Measurements from ENCODE around the gene PARD3. TPM values are rescaled to one million over a fixed set of nuclear protein-coding genes. Genes with fewer than 3 reads are reported as not detected.

Gene PARD3
- total RNA-seq, 1 donor from 2014 or later, result 25.3 TPM

- ATAC-seq (no peak), DNase-seq (no peak)
- intact Hi-C loops (cut with micrococcal nuclease), result no loop called here
These were observed 133.2 kb downstream of the PARD3 start for GRCh38 chr10:34681933-34682332.

DNA sequence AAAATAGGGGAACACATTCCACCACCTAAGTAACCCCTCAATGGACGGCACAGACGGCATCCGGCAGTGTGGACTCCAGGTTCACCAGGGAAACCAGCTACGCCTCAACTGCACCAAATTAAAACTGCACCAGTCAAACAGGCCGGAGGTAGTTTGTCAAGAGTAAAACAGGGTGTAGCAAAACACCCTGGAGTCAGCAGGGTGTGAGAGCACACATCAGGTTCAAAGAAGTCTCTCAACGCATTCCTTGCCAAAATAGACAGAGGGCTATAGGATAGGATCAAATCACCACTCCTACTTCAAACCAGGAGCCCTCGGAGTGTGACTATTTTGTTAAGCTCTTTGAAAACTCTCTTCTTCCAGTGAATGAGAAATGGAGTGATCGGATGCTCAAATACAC is 135.9 kb downstream of the PARD3 start:
- no peak for ATAC-seq
- intact Hi-C loops (cut with micrococcal nuclease), result loop anchor here (10.0 kb wide), 2 partner anchors 136 to 286 kb away; partner anchors contain the start of gene PARD3

GRCh38 chr10:34677591-34677990 is 137.5 kb downstream of the PARD3 start:
- intact Hi-C loops (cut with micrococcal nuclease), result loop anchor here (10.0 kb wide), 2 partner anchors 137 to 287 kb away; partner anchors contain the start of gene PARD3
- ATAC-seq (no peak), DNase-seq (no peak)

More for the DNA sequence above, 135.9 kb downstream of the PARD3 start:
- no peak for DNase-seq

- no peak for DNase-seq
- intact Hi-C loops (cut with micrococcal nuclease), result loop anchor here (10.0 kb wide), 2 partner anchors 138 to 288 kb away; partner anchors contain the start of gene PARD3
- no peak for ATAC-seq
These were observed 138.0 kb downstream of the PARD3 start for GRCh38 chr10:34677132-34677531.

DNA sequence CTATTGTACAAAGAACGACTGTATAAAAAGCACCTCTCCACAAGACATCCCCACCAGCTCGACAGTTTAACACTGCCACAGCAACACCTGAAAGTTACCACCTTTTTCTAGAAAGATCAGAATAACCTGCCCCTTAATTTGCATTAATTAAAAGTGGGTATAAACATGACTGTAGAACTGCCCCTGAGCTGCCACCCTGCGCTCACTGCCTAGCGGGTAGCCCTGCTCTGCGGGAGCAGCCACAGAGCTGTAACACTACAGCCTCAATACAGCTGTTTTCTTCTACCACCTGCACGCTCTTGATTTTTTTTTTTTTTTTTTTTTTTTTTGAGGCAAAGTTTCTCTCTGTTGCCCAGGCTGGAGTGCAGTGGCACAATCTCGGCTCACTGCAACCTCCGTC is 140.9 kb downstream of the PARD3 start:
- ATAC-seq (no peak), DNase-seq (no peak)
- intact Hi-C loops (cut with micrococcal nuclease), result loop anchor here (10.0 kb wide), 2 partner anchors 141 to 291 kb away; partner anchors contain the start of gene PARD3

DNA sequence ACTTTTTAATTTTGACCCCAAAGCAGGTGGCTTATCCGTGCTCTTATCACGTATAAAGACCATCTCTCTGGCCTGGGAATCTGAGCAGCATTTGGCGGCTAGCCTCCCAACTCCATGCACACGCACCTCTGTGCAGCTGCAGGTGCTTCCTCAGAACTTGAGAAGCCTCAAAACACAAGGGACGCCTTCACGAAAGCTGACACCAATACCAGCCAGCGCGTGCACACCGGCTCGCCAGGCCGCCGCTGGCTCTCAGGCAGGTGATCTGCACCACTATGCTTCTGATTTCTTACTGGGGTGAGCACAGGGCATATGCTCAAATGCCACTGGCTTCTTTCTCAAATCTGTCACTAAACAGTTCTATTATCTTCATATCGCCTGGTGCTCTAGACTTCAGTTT is 145.0 kb downstream of the PARD3 start:
- no peak for ATAC-seq
- intact Hi-C loops (cut with micrococcal nuclease), result loop anchor here (10.0 kb wide), 2 partner anchors 145 to 295 kb away; partner anchors contain the start of gene PARD3
- DNase-seq, result no peak

DNA sequence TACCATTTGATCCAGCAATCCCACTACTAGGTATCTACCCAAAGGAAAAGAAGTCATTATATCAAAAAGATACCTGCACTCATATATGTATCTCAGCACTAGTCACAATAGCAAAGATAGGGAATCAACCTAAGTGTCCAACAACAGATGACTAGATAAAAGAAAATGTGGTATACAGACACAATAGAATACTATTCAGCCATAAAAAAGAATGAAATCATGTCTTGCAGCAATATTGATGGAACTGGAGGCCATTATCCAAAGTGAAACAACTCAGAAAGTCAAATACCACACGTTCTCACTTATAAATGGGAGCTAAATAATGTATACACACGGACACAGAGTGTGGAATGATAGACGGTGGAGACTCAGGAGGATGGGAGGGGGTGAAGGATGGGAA is 146.0 kb downstream of the PARD3 start:
- intact Hi-C loops (cut with micrococcal nuclease), result no loop called here
- DNase-seq (no peak), ATAC-seq (no peak)

DNA sequence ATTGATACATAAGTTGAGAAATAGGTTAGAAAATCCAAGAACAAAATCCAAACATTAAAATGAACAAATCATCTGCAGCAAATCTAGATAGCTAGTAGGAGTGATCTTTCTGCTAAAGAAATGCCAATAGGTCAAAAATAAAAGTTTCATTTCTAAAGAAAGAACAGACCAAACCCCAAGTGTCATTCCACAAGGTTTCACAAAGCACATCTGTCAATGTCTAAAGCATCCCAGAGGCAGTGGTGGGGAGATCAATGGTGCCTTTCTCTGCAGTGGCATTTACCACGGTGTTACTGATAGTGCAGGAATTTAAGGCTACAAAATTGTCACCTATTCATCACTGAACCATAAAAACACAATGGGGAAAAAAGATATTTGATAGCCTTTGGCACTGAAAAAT is 147.9 kb downstream of the PARD3 start:
- ATAC-seq (no peak), DNase-seq (no peak)
- intact Hi-C loops (cut with micrococcal nuclease), result no loop called here

DNA sequence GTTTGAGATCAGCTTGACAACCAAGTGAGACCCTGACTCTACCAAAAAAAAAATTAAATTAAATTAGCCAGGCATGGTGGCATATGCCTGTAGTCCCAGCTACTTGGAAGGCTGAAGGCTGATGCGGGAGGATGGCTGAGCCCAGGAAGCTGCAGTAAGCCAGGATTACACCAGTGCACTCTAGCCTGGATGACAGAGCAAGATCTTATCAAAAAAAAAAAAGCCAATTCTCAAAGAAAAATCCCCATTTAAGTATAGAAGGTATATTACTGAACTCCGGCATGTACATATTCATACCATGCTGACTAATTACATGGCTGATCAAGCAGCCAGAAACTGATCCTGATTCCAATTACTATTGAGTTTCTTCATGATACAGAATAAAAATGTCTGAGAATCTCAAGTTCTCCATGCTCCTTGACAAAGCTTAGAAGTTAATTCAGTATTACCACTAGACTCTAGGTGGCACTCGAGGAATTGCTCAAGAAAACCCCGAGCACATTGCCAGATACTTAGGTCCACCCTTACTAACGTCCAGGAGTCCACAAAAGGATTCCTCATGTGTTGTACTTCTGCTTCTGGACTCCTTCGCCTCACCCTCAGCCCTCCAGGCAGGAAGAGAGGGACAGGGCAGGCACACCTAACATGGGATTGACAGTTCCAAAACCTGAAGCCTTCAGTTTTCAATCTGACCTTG is 148.9 kb downstream of the PARD3 start:
- peak; percentile 79 for ATAC-seq
- DNase-seq, result no peak
- intact Hi-C loops (cut with micrococcal nuclease), result no loop called here

DNA sequence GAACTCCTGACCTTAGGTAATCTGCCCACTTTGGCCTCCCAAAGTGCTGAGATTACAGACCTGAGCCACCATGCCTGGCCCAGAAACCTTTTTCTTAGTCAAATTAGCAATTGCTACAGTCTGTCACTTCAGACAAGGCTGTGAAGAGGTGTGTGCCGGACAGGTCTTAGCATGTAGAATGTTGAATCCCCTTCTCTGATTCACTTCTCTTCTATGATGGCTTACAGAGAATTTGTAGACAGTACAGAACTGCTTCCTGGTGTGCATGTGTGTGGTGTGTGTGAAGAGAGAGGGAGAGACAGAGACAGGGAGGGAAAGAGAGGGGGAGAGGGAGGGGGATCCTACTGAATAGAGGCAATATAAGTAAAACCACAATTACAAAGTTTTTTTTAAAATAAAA is 150.4 kb downstream of the PARD3 start:
- intact Hi-C loops (cut with micrococcal nuclease), result no loop called here
- ATAC-seq, result no peak

GRCh38 chr10:34661580-34661979 is 153.5 kb downstream of the PARD3 start:
- ATAC-seq (no peak), DNase-seq (no peak)
- intact Hi-C loops (cut with micrococcal nuclease), result no loop called here

More for the DNA sequence above, 150.4 kb downstream of the PARD3 start:
- no peak for DNase-seq

DNA sequence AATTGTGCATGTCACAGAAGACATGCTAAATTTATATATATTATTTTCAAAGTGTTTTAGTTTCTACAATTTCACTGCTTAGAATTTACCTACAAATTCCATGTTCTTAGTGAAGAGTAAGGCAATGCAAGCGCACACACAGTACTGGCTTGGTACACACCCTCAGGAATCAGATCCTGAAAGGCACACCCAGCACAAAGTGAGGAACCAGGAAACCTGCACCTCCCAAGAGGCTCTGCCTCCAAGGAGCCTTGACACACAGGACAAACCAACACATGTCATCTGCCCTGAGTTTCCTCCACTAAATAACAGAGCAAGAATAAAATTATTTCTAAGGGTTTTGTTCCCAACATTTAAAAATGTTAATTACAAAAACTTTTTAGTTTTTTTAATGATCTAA is 156.2 kb downstream of the PARD3 start:
- ATAC-seq (no peak), DNase-seq (no peak)
- intact Hi-C loops (cut with micrococcal nuclease), result no loop called here

- DNase-seq (no peak), ATAC-seq (no peak)
- intact Hi-C loops (cut with micrococcal nuclease), result no loop called here
These were observed 158.4 kb downstream of the PARD3 start for GRCh38 chr10:34656661-34657060.

DNA sequence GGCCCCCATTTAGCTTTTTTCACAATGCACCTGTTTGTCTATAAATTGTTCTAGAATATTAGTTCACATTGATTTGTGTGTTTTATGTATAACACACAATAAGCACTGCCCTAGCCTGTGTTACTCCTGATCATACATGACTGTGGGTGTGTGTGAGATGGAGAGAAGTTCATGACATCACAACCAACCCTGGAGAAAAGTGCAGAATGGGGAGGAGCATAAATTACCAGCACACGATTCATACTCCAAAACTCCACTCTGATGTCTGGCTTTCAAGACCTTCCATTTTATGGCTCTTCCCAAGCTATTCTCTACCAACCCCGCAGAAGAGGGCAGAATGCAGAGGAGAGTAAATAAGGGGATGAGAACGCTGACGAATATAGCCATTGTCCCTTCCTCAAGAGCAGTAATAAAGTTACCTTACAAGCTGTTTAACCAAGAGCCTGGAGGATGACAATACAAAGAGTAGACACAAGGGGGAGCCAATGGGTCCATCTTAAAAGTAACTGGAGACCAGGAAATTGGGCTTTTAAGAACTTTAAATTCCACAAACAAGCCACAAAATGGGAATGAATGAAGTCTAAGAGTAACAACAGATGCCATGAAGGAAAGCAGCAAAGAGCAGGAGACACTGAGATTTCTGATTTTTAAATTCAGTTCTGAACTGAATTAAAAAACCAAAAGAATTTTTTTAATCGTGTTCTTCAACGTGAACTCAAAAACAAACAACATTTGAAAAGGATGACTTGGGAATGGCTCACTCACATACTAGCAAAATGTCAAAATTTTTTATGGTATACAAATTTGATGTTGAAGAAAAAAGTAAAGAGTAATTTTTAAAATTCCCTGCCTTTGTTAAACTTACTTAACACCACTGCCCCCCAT is 159.6 kb downstream of the PARD3 start:
- intact Hi-C loops (cut with micrococcal nuclease), result no loop called here
- ATAC-seq (peak; percentile 23), DNase-seq (no peak)

DNA sequence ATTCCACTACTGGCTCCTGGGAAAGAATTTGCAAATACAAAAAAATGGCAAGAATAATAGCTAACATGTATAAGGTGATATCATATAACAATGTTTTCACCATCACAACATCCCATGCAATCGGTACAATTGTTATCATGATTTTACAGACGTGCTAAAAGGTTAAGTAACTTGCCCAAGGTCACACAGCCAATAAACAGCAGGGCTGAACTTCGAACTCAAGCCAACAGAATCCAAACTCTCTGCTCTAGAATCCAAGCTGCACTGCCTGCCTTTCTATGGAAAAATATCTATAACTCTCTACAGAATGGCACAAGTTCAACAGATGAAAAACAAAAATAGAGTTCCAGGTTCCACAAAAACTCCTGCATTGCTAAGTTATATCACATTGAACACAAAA is 160.9 kb downstream of the PARD3 start:
- ATAC-seq (no peak), DNase-seq (no peak)
- intact Hi-C loops (cut with micrococcal nuclease), result no loop called here

DNA sequence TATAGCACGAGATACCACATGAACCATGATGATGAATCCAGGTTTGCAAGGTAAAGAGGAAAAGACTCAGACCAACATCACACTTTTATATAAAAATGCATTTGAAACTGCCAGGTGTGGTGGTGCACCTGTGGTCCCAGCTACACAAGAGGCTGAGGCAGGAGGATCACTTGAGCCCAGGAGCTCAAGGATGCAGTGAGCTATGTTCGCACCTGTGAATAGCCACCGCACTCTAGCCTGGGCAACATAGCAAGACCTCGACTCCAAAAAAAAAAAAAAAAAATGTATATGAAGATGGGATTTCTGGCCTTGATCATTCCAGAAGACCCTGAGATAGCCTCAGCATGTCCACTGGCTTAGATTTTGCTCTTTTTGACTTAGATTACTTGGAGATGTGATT is 161.6 kb downstream of the PARD3 start:
- intact Hi-C loops (cut with micrococcal nuclease), result no loop called here
- no peak for DNase-seq
- no peak for ATAC-seq

DNA sequence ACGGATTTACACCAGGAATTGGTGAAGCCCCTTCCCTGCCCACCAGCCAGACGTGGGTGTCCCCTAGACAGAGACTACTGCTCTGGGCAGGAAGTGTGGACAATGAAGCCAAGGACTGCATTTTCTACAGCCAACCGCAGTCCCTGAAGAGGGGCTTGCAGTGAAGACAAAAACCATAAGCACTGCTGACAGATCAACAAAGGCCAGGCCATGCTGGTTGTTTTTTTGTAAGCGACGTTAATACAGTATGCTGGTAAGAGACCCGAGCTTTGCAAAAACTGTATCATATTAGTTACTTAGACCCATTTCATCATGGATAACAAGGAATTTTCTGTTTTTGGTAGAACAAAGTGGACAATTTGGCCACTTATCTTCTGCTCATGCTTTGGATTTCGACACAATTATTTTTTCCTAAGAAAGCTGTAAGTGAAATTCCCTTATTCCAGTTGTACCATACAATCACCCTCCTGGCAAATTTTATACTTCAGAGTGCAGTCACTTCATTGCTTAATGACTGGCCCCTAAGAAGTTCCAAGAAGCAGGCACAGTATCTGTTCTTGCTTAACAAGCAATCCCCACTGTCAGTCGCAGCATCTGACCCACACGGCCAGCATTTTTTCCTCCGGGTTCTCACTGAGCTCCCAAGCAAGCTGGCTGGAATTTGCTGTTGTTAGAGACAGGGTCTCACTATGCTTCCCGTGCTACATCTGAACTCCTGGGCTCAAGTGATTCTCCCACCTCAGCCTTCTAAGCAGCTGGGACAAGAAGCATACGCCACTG is 163.5 kb downstream of the PARD3 start:
- intact Hi-C loops (cut with micrococcal nuclease), result no loop called here
- no peak for DNase-seq
- peak; percentile 24 for ATAC-seq

DNA sequence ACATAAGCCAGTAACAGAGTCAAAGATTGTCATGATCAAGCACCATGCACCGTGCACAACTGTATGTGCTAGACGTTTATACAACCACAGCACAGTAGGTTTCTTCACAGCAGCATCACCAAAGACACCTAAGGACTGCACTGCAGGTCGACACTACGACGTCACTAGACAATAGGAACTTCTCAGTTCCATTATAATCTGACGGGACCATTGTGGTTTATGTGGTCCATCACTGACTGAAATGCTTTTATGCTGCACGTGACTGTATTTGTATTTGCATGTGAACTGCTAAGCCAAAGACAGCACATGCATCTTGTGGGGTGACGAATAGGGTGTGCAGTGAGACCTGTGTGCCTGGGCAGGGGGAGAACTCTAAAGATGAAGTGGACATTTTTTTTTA is 164.9 kb downstream of the PARD3 start:
- intact Hi-C loops (cut with micrococcal nuclease), result no loop called here
- DNase-seq, result no peak
- no peak for ATAC-seq

- intact Hi-C loops (cut with micrococcal nuclease), result no loop called here
- ATAC-seq (no peak), DNase-seq (no peak)
These were observed 165.7 kb downstream of the PARD3 start for GRCh38 chr10:34649385-34649784.

DNA sequence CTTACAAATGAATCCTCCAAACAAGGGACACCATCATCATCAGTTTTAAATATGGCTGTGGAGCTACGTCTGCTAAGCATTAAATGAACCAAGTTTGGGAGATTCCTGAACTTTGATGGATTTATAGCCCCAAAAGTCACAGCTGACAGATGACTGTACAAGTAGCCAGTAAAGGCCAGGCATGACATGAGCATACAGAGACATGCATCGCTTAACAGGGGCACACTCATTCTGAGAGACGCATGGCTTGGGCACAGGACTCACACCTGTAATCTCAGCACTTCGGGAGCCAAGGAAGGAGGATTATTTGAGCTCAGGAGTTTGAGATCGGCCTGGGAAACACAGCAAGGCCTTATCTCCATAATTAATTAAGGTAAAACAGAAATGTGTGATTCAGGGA is 166.2 kb downstream of the PARD3 start:
- intact Hi-C loops (cut with micrococcal nuclease), result no loop called here
- DNase-seq, result no peak
- no peak for ATAC-seq
